Sigmoid colon (tissue), 4 donors: ENCODE data around the gene DOCK8.

ENCODE experiments used
- CTCF ChIP-seq, 4 experiments: fragments of 450-650 bp in 3 of 4; fragments of 200-600 bp in 1 of 4; IDR thresholded peaks; one replicate each; pipeline ENCODE4 v1.5.1; 2016 to 2019; ENCODE audit warnings: antibody characterized with exemption in 4 of 4, mild to moderate bottlenecking in 3 of 4, moderate library complexity in 2 of 4
- POLR2A ChIP-seq, 2 donors: fragments of 450-650 bp; IDR thresholded peaks; one replicate each; pipeline ENCODE4 v1.6.1; 2016; ENCODE audit warnings: antibody characterized with exemption in 2 of 2, mild to moderate bottlenecking in 2 of 2, moderate library complexity in 2 of 2
- POLR2AphosphoS5 ChIP-seq, 4 donors: sonication (generic); formaldehyde crosslinking; IDR thresholded peaks; one replicate each; pipeline ENCODE4 v1.6.1; 2017; ENCODE audit warnings: antibody characterized with exemption in 4 of 4

- no peak for TF ChIP-seq POLR2A (IDR thresholded peaks at IDR 0.05)
- no peak for TF ChIP-seq CTCF (IDR thresholded peaks at IDR 0.05)
- no peak for TF ChIP-seq POLR2AphosphoS5 (IDR thresholded peaks at IDR 0.05)
These were observed 273.8 kb downstream of the DOCK8 start for GRCh38 chr9:488448-488847.
